Colonic mucosa (tissue), 4 donors: ENCODE results near the gene USP22. TPM values are rescaled to one million over a fixed set of nuclear protein-coding genes. Genes with fewer than 3 reads are reported as not detected.

Source experiments
- DNase-seq: peaks from one replicate; pipeline ENCODE4 v3.0.0-alpha.2; 2020
- H3K27ac ChIP-seq: fragments of 200-600 bp; one replicate; pipeline ENCODE4 v1.8.0; 2021
- H3K27me3 ChIP-seq: fragments of 200-600 bp; one replicate; pipeline ENCODE4 v1.8.0; 2021
- H3K36me3 ChIP-seq: fragments of 200-600 bp; one replicate; pipeline ENCODE4 v1.8.0; 2021
- H3K4me1 ChIP-seq: fragments of 200-600 bp; one replicate; pipeline ENCODE4 v1.8.0; 2021; ENCODE audit warnings: mild to moderate bottlenecking
- H3K4me3 ChIP-seq: fragments of 200-600 bp; one replicate; pipeline ENCODE4 v1.8.0; 2021
- H3K9ac ChIP-seq, 2 donors: one replicate each; pipeline ENCODE4 v1.7.0; 2013; ENCODE audit warnings: control low read depth in 2 of 2, low read depth in 2 of 2, low read length in 2 of 2
- H3K9me3 ChIP-seq: fragments of 200-600 bp; one replicate; pipeline ENCODE4 v1.8.0; 2021
- CTCF ChIP-seq: fragments of 200-600 bp; IDR thresholded peaks from one replicate; pipeline ENCODE4 v1.8.0; 2022; ENCODE audit warnings: antibody characterized with exemption, mild to moderate bottlenecking
- intact Hi-C: fragments of 100-400 bp; cut with DNase I; formaldehyde crosslinking; loops from one replicate; pipeline ENCODE4 v1.14.1; 2022
- total RNA-seq, 2 donors: library from RNA; stranded (reverse); fragmentation: NEBNext Ultra II Directional in 1 of 2; extraction: Animal tissue kit (Norgen Biotek cat#: 25700) in 1 of 2; gene quantifications; one replicate each; pipeline ENCODE4 v1.2.1, GENCODE V29; 2021
- donor health status: healthy.
- donor health status: DM: no; HTN: no; CAD: no.
- donor health status: DM: no; HTN: no; CAD: no.

USP22 gene
- total RNA-seq, 2 donors from 2014 or later = 174 to 190 TPM

DNA sequence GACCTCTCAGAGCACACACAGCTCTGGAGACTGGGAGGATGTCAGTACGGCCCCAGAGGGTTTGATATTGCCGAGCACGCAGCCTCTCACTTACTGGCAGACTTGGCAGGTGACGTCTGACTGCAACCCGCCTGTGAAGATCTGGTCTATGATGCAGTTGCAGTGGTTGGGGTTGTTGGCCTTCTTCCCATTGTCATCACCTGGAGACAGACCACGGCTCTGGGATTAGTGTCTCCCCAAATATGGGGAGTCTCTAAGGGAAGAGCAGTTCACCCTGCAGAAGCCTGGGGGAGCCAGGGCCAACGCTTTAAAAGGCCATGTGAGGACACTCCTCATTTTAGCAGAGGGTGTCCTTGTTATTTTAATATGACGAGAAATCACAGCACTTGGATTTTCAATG, 30.1 kb downstream of the USP22 start:
- no peak for TF ChIP-seq CTCF
- no peak for DNase-seq
- Histone ChIP-seq H3K36me3 (peaks cover 67% of the 10 kb centered on the region), H3K9ac (no peak overlapping the region), H3K27ac (no peak overlapping the region), H3K27me3 (no peaks in the 10 kb centered on the region), H3K9me3 (no peaks in the 10 kb centered on the region), H3K4me1 (no peaks in the 10 kb centered on the region), H3K4me3 (no peak overlapping the region)
- intact Hi-C loops = no loop called here

DNA sequence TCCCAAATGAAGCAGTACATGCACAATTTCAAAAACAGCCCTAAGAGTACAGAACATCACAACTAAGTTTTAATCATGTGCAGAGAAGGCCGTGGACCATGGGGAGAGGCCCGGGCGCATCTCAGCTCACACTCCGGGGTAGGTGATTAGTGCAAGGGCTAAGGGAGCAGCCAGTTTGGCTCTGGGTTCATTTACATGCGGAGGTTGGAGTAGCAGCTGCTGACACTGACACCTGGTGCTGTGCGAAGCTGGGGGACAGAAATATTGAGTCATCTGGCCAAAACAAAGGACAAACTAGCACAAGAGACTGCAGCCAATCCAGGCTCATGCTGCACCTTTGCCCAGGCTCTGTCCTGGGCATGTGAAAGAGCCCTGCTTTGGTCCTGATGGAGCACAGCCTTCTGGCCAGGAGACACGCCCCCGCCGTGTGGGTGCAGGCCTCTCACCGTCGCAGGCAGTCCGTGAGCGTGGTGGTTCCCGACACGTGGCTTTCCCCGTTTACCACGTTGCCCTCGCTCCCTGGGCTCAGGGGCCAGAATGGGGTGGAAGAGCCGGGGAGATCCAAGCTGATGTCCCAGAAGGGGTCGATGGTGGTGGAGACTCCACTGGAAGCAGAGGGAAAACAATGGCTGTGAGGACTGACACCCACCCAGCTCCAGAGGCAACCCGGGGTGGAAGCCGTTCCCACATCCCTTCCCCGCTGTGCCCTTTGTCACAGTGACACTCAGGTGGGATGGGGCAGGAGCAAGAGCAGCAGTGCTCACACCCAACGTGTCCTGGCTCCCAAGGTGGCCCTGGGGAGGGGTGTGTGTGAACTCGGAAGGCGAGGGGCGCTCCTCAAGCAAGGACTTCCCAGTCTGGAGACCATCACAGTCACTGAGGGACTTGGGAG, 31.9 kb downstream of the USP22 start:
- no peak for DNase-seq
- H3K27me3 ChIP-seq = no peaks in the 10 kb centered on the region
- intact Hi-C loops = no loop called here

GRCh38 chr17:21008992-21009671, 33.7 kb downstream of the USP22 start:
- no peak overlapping the region for H3K9ac ChIP-seq
- H3K4me1 ChIP-seq = no peaks in the 10 kb centered on the region
- intact Hi-C loops = no loop called here
- H3K27ac ChIP-seq = no peak overlapping the region
- H3K27me3 ChIP-seq = no peaks in the 10 kb centered on the region
- H3K4me3 ChIP-seq = no peak overlapping the region
- no peaks in the 10 kb centered on the region for H3K9me3 ChIP-seq
- H3K36me3 ChIP-seq = peaks cover 49% of the 10 kb centered on the region
- no peak for DNase-seq
- TF ChIP-seq CTCF = no peak

More for the DNA sequence above, 31.9 kb downstream of the USP22 start:
- peaks cover 57% of the 10 kb centered on the region for H3K36me3 ChIP-seq
- no peak for TF ChIP-seq CTCF
- no peak overlapping the region for H3K4me3 ChIP-seq
- H3K27ac ChIP-seq = no peak overlapping the region
- no peaks in the 10 kb centered on the region for H3K4me1 ChIP-seq
- no peaks in the 10 kb centered on the region for H3K9me3 ChIP-seq
- H3K9ac ChIP-seq = no peak overlapping the region

GRCh38 chr17:21008160-21008915, 34.5 kb downstream of the USP22 start:
- no peaks in the 10 kb centered on the region for H3K27me3 ChIP-seq
- peaks cover 52% of the 10 kb centered on the region for H3K36me3 ChIP-seq
- H3K27ac ChIP-seq = no peak overlapping the region
- no peaks in the 10 kb centered on the region for H3K9me3 ChIP-seq
- TF ChIP-seq CTCF = no peak
- H3K4me1 ChIP-seq = no peaks in the 10 kb centered on the region
- no peak overlapping the region for H3K9ac ChIP-seq
- no peak overlapping the region for H3K4me3 ChIP-seq
- intact Hi-C loops = no loop called here
- no peak for DNase-seq

DNA sequence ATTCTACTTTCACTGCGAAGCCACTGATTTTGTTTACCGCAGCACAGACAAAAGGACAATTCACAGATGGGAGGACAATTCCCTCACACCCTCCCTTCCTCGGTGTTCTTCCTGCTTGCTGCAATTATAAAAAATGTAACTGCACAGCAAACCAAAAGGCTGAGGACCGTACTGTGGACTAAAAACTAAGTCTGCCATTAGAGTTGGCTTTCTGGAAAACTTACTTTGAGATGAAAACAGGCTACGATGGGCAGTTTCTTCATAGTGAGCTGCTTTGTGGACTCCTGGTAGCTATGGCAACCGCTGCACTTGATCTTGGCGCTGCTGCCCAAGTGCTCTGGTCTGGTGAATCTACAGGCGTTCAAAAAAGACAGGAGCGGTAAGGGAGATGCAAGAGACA, 35.2 kb downstream of the USP22 start:
- no peaks in the 10 kb centered on the region for H3K9me3 ChIP-seq
- TF ChIP-seq CTCF = no peak

More for the DNA sequence above, 35.2 kb downstream of the USP22 start:
- no peak overlapping the region for H3K4me3 ChIP-seq
- H3K27me3 ChIP-seq = no peaks in the 10 kb centered on the region
- no peak overlapping the region for H3K9ac ChIP-seq
- no peak for DNase-seq
- peaks cover 59% of the 10 kb centered on the region for H3K36me3 ChIP-seq
- H3K27ac ChIP-seq = no peak overlapping the region
- H3K4me1 ChIP-seq = no peaks in the 10 kb centered on the region
- intact Hi-C loops = no loop called here
